GM23338 (cell line): ENCODE measurements around the gene PKNOX2. TPM values are rescaled to one million over a fixed set of nuclear protein-coding genes. Genes with fewer than 3 reads are reported as not detected.

ENCODE experiments used
- ATAC-seq: fragments of 200-7000 bp; cut with Tn5 transposase; 3 replicates; pipeline ENCODE4 v1.9.1; 2020
- DNase-seq: peaks from one replicate; pipeline ENCODE4 v3.0.0-alpha.2; 2015; ENCODE audit warnings: low spot score
- H2AFZ ChIP-seq: fragments of 200-600 bp; sonication (generic); 2 replicates; pipeline ENCODE4 v1.8.0; 2016; ENCODE audit warnings: antibody characterized with exemption, mild to moderate bottlenecking, moderate library complexity
- H3F3A ChIP-seq: fragments of 200-600 bp; sonication (generic); replicated peaks from 2 replicates; pipeline ENCODE4 v1.8.0; 2017; ENCODE audit warnings: antibody characterized with exemption, mixed run types, low read depth
- H3K27ac ChIP-seq: fragments of 200-600 bp; sonication (generic); 2 replicates; pipeline ENCODE4 v1.6.1; 2016; ENCODE audit warnings: low read depth
- H3K27me3 ChIP-seq: fragments of 200-600 bp; sonication (generic); 2 replicates; pipeline ENCODE4 v1.8.0; 2016; ENCODE audit warnings: mild to moderate bottlenecking, mixed run types, moderate library complexity; ENCODE audit not compliant: insufficient read depth
- H3K36me3 ChIP-seq: fragments of 200-600 bp; sonication (generic); 2 replicates; pipeline ENCODE4 v1.8.0; 2016; ENCODE audit warnings: mild to moderate bottlenecking; ENCODE audit not compliant: insufficient read depth
- H3K4me1 ChIP-seq: fragments of 200-600 bp; sonication (generic); 2 replicates; pipeline ENCODE4 v1.8.0; 2016; ENCODE audit warnings: mild to moderate bottlenecking, moderate library complexity; ENCODE audit not compliant: insufficient read depth
- H3K4me2 ChIP-seq: fragments of 200-600 bp; sonication (generic); 2 replicates; pipeline ENCODE4 v1.7.1; 2017; ENCODE audit warnings: mixed run types
- H3K4me3 ChIP-seq: fragments of 200-600 bp; sonication (generic); 2 replicates; pipeline ENCODE4 v1.6.1; 2016; ENCODE audit warnings: mixed run types
- H3K79me2 ChIP-seq: fragments of 200-600 bp; sonication (generic); replicated peaks from 2 replicates; pipeline ENCODE4 v1.8.0; 2017; ENCODE audit warnings: mild to moderate bottlenecking; ENCODE audit not compliant: insufficient read depth
- H3K9me2 ChIP-seq: fragments of 200-600 bp; sonication (generic); 2 replicates; pipeline ENCODE4 v1.8.0; 2017; ENCODE audit not compliant: insufficient read depth
- H4K20me1 ChIP-seq: fragments of 200-600 bp; sonication (generic); replicated peaks from 2 replicates; pipeline ENCODE4 v1.8.0; 2017; ENCODE audit warnings: mild to moderate bottlenecking; ENCODE audit not compliant: insufficient read depth
- H3K27ac Mint-ChIP-seq: 2 replicates; pipeline ENCODE4 v1.8.0; 2020; ENCODE audit warnings: inconsistent platforms, mild to moderate bottlenecking, moderate library complexity, mixed read lengths
- H3K27me3 Mint-ChIP-seq: 3 replicates; pipeline ENCODE4 v1.8.0; 2022; ENCODE audit warnings: low read depth, mild to moderate bottlenecking, moderate library complexity, mixed read lengths, inconsistent platforms; ENCODE audit not compliant: insufficient read depth, poor library complexity
- H3K36me3 Mint-ChIP-seq: 3 replicates; pipeline ENCODE4 v1.8.0; 2021; ENCODE audit warnings: low read depth, mild to moderate bottlenecking, inconsistent platforms, moderate library complexity, mixed read lengths
- H3K4me1 Mint-ChIP-seq: 3 replicates; pipeline ENCODE4 v1.8.0; 2020; ENCODE audit warnings: mild to moderate bottlenecking, inconsistent platforms, mixed read lengths
- H3K4me3 Mint-ChIP-seq: 3 replicates; pipeline ENCODE4 v1.8.0; 2021; ENCODE audit warnings: moderate library complexity, mild to moderate bottlenecking, inconsistent platforms, mixed read lengths
- H3K9me3 Mint-ChIP-seq: 3 replicates; pipeline ENCODE4 v1.8.0; 2020; ENCODE audit warnings: moderate library complexity, mild to moderate bottlenecking, inconsistent platforms, mixed read lengths
- EZH2 ChIP-seq: fragments of 200-600 bp; sonication (generic); IDR thresholded peaks from one replicate; pipeline ENCODE4 v1.8.0; 2017; ENCODE audit warnings: antibody characterized with exemption, mild to moderate bottlenecking, low read depth; ENCODE audit not compliant: unreplicated experiment
- POLR2AphosphoS5 ChIP-seq: IDR thresholded peaks from 2 replicates; pipeline ENCODE4 v1.6.1; 2016; ENCODE audit warnings: antibody characterized with exemption, low read depth
- STAT1 ChIP-seq: IDR thresholded peaks from one replicate; pipeline ENCODE4 v1.6.1; 2016; ENCODE audit warnings: antibody characterized with exemption; ENCODE audit not compliant: unreplicated experiment
- ZNF331 ChIP-seq: fragments of 250-450 bp; sonication (Bioruptor Pico); IDR thresholded peaks from 2 replicates; pipeline ENCODE4 v1.5.0; 2020; ENCODE audit warnings: low read depth, mild to moderate bottlenecking, moderate library complexity
- polyA plus RNA-seq: library from polyadenylated mRNA; unstranded; fragments of >200 nt; fragmentation: Nextera tagmentation; extraction: Ambion mirVana; gene quantifications from 2 replicates; pipeline ENCODE4 v1.2.1, GENCODE V29; 2016
- total RNA-seq: library from RNA; depleted of rRNA; stranded (reverse); fragments of >200 nt; shearing (Covaris generic); gene quantifications from 2 replicates; pipeline ENCODE4 v1.2.3, GENCODE V29; 2014
- TF ChIP-seq, protein P1 (sequence below), 2 experiments: fragments of 200-600 bp in 1 of 2; sonication (generic) in 1 of 2; conservative IDR thresholded peaks; 2 replicates each; pipeline versions ENCODE4 v1.5.1 to v1.6.1; 2016 to 2017; ENCODE audit warnings: antibody characterized with exemption in 2 of 2, low read depth in 2 of 2, mild to moderate bottlenecking in 2 of 2, moderate library complexity in 1 of 2
- TF ChIP-seq, protein P2 (sequence below): IDR thresholded peaks from one replicate; pipeline ENCODE4 v1.6.1; 2018; ENCODE audit warnings: antibody characterized with exemption; ENCODE audit not compliant: unreplicated experiment
- TF ChIP-seq, protein P3 (sequence below): IDR thresholded peaks from 2 replicates; pipeline ENCODE4 v1.6.1; 2016; ENCODE audit warnings: antibody characterized with exemption

Gene PKNOX2
- total and polyA plus RNA-seq, 2 experiments from 2014 or later: 0.42 to 0.83 TPM

DNA sequence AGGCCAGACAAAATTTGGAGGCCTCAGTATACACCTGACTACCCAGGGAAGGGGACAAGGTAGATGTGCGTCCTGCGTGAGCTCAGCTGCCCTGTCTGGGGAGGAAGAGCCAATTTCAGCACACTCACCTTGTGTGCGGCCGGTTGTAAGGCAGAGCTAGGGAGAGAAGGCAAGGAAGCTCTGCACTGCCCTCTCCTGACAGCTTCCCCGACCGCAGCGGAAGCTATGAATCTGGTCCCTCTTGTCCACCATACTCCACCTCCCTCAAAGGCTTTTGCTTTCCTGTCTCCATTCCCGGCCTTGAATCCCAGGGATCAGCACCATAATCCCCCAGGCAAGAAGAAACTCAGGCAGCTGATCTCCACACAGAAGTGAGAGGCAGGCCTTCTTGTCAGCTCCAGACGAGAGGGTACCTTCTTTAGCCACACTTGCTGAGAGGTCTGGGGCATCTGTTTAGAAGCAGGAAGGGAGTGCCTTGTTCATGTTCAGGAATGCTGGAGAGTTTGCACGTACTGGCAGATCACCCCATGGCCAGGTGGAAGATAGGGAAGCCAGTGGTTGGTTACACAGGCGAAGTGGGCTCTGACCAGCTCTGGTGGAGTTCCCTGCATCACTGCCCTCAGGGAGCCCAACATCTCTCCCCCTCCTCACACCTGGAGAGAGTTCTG, 269.0 kb downstream of the PKNOX2 start:
- ATAC-seq (peak; percentile 89), DNase-seq (peak; percentile 89)
- Histone ChIP-seq H3K4me1 (peaks cover 21% of the 10 kb centered on the region), H3F3A (no peaks in the 10 kb centered on the region), H3K27ac (no peak overlapping the region), H4K20me1 (no peaks in the 10 kb centered on the region), H3K4me3 (no peak overlapping the region), H3K9me2 (no peaks in the 10 kb centered on the region), H3K79me2 (no peaks in the 10 kb centered on the region), H3K27me3 (no peaks in the 10 kb centered on the region), H2AFZ (peak overlapping the region; percentile 99), H3K36me3 (no peaks in the 10 kb centered on the region), H3K4me2 (no peak overlapping the region)
- Mint-ChIP-seq H3K27ac (peak overlapping the region; percentile 6; the same call in 1 of the 2 replicates), H3K9me3 (no peaks in the 10 kb centered on the region), H3K4me1 (peaks cover 35% of the 10 kb centered on the region), H3K36me3 (no peaks in the 10 kb centered on the region), H3K4me3 (no peak overlapping the region), H3K27me3 (peaks cover 2% of the 10 kb centered on the region)
- TF ChIP-seq ZNF331 (CRISPR knock-in tag): no peak
- TF ChIP-seq, protein P1, sequence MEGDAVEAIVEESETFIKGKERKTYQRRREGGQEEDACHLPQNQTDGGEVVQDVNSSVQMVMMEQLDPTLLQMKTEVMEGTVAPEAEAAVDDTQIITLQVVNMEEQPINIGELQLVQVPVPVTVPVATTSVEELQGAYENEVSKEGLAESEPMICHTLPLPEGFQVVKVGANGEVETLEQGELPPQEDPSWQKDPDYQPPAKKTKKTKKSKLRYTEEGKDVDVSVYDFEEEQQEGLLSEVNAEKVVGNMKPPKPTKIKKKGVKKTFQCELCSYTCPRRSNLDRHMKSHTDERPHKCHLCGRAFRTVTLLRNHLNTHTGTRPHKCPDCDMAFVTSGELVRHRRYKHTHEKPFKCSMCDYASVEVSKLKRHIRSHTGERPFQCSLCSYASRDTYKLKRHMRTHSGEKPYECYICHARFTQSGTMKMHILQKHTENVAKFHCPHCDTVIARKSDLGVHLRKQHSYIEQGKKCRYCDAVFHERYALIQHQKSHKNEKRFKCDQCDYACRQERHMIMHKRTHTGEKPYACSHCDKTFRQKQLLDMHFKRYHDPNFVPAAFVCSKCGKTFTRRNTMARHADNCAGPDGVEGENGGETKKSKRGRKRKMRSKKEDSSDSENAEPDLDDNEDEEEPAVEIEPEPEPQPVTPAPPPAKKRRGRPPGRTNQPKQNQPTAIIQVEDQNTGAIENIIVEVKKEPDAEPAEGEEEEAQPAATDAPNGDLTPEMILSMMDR (conservative IDR thresholded peaks at IDR 0.05; ENCODE audit: low read depth in 2 of 2): peak; percentile 60 to 88

DNA sequence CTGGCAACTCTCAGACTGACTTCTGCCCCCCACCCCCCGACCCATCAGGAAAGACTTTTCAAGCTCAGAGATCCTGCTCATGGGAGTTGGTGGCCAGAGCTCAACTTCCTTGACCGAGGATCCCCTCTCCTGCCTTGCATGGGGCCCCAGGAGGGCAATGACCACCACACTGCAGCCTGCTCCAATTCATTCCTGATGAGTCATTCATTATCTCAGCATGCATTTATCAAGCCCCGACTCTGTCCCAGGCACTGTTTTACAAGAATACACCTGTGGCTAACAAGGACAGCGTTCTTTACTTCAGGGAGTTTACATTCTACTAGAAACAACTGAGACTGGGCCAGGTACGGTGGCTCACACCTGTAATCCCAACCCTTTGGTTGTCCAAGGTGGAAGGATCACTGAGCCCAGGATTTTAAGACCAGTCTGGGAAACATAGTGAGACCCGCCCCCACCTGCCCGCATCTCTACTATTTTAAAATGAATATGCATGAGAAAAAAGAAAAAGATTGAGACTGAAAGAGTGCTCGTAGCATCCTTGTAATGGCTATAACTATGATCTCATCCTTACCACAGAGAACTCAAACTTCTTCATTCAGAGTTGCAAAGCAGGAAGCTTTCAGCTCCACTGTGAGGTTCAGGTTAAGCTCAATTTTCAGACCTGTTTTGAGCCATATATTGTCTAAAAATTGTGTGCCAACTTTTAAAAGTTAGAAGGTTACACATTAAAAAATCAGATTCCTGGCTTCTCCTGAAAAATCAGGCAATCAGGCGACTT, 271.1 kb downstream of the PKNOX2 start:
- Histone ChIP-seq H3K79me2 (no peaks in the 10 kb centered on the region), H3K27ac (no peak overlapping the region), H3K36me3 (no peaks in the 10 kb centered on the region), H2AFZ (peak overlapping the region; percentile 2; the same call in 1 of the 2 replicates), H3K4me2 (no peak overlapping the region), H3K9me2 (no peaks in the 10 kb centered on the region), H3K4me3 (no peak overlapping the region), H4K20me1 (no peaks in the 10 kb centered on the region), H3K4me1 (peaks cover 17% of the 10 kb centered on the region), H3K27me3 (no peaks in the 10 kb centered on the region), H3F3A (no peaks in the 10 kb centered on the region)
- Mint-ChIP-seq H3K36me3 (no peaks in the 10 kb centered on the region), H3K4me3 (no peak overlapping the region), H3K27me3 (no peaks in the 10 kb centered on the region), H3K27ac (peak overlapping the region; percentile 22), H3K4me1 (peaks cover 29% of the 10 kb centered on the region), H3K9me3 (no peaks in the 10 kb centered on the region)
- ATAC-seq (peak; percentile 12; the same call in 2 of the 3 replicates), DNase-seq (no peak)
- TF ChIP-seq, protein P2, sequence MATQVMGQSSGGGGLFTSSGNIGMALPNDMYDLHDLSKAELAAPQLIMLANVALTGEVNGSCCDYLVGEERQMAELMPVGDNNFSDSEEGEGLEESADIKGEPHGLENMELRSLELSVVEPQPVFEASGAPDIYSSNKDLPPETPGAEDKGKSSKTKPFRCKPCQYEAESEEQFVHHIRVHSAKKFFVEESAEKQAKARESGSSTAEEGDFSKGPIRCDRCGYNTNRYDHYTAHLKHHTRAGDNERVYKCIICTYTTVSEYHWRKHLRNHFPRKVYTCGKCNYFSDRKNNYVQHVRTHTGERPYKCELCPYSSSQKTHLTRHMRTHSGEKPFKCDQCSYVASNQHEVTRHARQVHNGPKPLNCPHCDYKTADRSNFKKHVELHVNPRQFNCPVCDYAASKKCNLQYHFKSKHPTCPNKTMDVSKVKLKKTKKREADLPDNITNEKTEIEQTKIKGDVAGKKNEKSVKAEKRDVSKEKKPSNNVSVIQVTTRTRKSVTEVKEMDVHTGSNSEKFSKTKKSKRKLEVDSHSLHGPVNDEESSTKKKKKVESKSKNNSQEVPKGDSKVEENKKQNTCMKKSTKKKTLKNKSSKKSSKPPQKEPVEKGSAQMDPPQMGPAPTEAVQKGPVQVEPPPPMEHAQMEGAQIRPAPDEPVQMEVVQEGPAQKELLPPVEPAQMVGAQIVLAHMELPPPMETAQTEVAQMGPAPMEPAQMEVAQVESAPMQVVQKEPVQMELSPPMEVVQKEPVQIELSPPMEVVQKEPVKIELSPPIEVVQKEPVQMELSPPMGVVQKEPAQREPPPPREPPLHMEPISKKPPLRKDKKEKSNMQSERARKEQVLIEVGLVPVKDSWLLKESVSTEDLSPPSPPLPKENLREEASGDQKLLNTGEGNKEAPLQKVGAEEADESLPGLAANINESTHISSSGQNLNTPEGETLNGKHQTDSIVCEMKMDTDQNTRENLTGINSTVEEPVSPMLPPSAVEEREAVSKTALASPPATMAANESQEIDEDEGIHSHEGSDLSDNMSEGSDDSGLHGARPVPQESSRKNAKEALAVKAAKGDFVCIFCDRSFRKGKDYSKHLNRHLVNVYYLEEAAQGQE: no peak
- TF ChIP-seq EZH2 (no peak), ZNF331 (CRISPR knock-in tag) (no peak), POLR2AphosphoS5 (no peak), STAT1 (no peak)
- TF ChIP-seq, protein P1 (conservative IDR thresholded peaks at IDR 0.05; ENCODE audit: low read depth in 2 of 2): no peak
- TF ChIP-seq, protein P3, sequence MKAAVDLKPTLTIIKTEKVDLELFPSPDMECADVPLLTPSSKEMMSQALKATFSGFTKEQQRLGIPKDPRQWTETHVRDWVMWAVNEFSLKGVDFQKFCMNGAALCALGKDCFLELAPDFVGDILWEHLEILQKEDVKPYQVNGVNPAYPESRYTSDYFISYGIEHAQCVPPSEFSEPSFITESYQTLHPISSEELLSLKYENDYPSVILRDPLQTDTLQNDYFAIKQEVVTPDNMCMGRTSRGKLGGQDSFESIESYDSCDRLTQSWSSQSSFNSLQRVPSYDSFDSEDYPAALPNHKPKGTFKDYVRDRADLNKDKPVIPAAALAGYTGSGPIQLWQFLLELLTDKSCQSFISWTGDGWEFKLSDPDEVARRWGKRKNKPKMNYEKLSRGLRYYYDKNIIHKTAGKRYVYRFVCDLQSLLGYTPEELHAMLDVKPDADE: no peak
